ENCODE data around the gene TMEM69.
"Not testable (repeated sequence)": the region's sequence is repeated elsewhere in the genome, so short reads cannot be mapped to it uniquely, and the experiment has no call there.

The TMEM69 gene

DNA sequence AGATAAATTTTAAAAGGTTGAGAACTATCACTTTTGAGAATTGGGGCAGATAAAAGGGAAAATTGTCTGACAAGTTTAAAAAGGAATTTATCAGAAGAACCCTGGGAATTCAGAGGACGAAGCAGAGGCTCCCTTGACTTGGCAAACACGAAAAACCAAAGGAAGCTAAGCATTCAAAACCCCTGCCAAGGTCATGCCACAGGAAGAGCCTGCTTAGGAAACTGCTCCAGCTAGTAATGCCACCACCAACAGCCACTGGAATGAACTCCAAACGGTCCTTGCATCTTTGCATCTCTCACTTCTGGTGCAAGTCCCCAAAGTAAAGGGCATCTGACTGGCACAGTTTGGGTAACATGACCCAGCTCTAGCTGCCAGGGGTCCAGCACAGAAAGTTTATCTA, 8.9 kb upstream of the TMEM69 start:
- DNase-seq, result no peak

DNA sequence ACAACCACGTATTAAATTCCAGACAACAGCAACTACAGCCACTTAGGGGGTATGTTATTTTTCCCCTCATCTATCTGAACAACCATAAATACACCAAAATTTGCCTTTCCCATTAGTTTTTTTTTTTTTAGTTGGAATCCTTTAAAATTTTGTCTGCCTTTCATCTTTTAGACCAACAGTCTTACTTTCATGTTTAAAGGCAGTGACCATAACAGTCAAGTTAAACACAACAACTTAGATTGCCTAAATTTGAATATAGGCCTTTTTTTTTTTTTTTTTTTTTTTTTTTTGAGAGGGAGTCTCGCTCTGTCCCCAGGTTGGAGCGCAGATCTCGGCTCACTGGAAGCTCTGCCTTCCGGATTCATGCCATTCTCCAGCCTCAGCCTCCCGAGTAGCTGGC, 5.0 kb upstream of the TMEM69 start:
- no peak for DNase-seq

DNA sequence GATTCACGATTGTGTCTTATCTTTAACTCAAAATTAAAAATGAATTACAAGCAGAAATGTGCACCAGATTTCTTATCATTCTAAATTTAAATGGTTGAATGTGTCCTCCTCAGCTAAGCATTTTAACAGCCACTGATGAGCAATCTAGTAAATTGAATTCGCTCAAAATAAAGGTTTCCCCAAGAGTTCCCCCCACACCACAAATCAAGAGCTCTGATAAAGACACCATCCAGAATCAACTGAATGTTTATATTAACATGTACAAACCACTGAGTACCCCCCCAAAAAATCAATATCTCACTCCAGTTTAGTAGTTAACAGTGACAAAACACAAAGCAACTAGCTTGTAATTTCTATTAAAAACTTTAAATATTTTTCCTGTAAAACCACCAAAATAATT, 3.6 kb upstream of the TMEM69 start:
- no peak for DNase-seq

DNA sequence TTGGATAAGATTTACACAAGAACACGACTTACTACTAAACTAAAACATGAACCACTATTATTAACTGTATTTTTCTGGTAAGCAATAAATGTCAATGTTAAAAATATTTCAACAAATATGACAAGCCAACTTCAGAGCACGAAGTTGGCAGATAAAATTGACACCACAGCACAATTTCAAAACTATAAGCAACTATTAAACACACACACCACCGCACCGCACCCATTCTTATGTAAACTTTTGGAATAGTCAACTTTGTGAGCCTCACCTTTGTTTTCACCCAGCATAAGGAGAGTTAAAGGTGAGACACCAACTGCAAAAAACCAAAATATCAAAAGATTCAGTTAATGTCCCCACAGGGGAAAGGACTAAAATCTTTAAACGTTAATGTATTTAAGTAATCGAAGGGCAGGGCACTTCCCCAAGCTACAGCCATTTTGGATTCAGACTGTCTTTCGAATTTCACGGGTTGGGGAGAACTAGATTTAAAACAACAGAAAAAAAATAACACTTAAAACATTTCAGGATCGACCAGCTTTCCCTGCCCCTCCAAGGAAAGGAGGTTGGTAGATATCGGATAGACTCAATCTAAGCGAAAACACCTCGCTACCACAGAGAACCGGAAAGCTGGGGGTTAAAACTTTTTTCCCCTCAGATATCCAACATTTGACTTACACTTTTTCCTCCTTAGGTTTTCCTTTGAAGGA, 2.5 kb upstream of the TMEM69 start:
- DNase-seq, result no peak

DNA sequence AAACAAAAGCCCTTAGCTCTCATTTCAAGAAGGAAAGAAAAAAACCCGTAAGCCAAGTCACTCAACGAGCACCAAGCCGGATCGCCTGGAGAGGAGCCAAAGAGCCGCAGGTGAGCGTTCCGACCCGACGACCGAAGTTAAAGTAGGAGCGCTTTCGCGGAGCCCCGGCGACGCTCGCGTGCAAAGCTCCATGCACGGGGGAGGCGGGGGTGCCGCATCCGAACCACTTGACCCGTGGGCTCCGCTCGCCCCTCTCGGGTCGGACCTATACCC, 2.0 kb upstream of the TMEM69 start:
- peak; percentile 53 for DNase-seq

DNA sequence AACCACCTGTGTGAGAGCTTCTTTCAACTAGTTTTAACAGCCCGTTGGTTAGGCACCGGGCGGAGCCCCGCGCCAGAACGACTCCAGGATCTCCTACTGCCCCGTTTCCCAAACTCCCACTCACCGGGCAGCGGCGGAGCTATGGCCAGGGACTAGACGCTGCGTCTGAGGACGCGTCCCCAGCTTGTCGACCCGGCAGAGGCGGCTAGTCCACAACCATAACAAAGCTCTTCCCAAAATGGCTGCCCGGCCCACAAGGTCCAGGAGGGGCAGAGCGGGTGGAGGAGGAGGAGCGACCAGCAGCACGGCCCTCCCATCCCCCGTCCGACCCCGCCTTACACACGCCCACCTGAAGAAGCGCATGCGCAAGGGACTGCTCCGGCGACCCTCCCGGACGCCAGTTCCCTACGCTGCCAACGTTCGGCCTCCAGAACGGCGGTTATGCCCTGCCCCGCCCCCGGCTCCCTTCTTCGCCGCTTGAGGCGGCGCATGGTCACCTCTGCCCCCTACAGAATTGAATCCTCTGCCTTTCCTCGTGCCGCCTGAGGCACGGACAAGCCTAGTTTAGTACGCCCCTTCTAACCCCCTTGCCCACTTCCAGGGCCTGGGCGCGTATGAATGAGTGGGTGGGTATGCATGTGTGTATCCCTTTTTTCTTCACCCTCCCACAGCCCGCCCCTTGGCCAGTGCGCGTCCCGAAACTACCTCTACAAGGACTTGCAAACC, 1.5 kb upstream of the TMEM69 start, which contains the start of gene GPBP1L1:
Gene GPBP1L1 (minus strand): TSS at position 246 of the 726 bp plus-strand sequence. CDS start 27,446 bp downstream, outside the sequence.
- DNase-seq, result peak; percentile 98

DNA sequence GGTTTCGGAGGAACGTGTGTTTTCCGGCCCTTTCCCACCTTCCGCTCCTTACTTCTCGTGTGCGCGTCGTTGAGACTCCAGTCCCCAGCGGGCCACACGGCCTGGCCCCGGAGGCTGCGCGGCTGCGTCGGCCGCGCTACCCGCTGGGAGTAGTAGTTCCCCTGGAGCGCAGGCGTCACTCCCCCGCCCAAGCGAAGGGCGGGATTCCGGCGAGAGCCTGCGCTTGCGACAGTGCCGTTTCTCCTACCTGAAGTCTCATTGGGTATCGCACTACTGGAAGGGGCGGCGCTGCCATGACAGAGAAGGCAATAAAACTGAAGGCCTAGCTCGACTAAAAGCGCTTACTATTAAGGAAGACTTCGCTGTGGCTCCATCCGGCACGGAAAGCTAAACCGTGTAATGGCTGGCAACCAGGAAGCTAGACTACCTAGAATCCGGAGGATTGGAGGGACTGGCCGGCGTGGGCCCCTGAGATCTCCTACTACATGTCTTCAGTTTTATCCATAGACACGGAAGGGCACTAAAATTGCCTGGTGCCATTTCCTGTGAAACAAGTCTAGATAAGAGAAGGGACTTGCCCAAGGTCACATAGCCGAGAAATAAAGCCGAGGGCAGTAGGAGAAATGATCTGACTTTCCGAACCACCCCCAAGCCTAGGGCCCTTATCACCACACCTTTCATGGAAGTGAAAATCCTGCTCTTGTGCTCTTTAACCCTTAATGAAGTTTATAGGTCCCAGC, 797 bp upstream of the TMEM69 start:
- peak; percentile 96 for DNase-seq

DNA sequence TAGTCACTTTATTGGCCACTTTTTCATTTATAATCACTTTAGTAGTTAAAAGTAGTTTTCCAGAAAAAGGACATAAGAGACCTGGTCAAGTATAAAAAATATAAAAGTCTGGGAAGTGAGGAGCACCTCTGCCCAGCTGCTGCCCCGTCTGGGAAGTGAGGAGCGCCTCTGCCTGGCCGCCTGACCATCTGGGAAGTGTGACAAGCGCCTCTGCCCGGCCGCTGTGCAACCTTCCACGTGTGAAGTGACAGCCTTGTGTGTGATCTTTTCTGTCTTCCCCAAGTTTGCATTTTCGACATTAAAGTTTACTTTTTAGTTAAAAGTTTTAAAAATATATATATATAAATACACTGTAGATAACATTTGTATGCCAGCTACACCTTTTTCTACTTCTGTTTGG, 5.8 kb downstream of the TMEM69 start:
- DNase-seq, result not testable (repeated sequence)

DNA sequence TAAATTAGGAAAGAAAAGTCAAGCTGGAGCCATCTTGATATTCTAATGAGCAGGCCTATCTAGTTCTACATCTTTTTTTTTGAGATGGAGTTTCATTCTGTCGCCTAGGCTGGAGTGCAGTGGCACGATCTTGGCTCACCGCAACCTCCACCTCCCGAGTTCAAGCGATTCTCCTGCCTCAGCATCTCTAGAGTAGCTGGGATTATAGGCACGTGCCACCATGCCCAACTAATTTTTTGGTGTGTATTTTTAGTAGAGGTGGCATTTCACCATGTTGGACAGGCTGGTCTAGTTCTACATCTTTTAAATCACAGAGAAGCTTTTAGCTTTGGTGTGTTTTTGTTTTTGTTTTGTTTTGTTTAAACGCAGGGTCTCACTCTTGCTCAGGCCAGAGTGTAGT, 6.8 kb downstream of the TMEM69 start:
- DNase-seq, result no peak

DNA sequence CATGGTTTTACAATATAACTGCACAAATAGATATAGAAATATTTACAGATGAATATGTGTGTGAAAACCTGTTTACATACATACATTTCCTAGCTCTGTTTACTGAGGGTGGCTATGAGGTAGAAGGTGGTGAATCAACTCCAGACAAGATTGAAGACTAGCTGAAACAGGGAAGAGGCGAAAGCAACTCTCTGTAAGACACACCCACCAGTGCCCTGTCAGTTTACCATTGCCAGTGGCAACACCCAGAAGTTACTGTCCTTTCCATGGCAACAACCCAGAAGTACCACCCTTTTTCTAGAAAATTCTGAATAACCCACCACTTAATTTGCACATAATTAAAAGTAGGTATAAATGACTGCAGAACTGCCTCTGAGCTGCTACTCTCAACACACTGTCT, 16.7 kb downstream of the TMEM69 start:
- no peak for DNase-seq

DNA sequence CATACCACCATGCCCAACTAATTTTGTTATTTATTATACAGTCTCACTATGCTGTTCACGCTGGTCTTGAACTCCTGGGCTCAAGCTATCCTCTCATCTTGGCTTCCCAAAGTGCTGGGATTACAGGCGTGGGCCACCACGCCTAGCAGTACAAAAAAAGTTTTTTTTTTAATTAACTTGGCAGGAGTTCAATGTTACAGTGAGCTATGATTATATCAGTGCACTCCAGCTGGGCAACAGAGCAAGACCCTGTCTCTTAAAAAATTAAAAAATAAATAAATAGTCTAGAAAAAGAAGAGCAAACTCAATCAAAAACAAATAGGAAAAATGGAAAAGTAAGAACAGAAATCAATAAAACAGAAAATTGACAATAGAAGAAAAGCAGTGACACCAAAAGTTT, 25.7 kb downstream of the TMEM69 start:
- no peak for DNase-seq

DNA sequence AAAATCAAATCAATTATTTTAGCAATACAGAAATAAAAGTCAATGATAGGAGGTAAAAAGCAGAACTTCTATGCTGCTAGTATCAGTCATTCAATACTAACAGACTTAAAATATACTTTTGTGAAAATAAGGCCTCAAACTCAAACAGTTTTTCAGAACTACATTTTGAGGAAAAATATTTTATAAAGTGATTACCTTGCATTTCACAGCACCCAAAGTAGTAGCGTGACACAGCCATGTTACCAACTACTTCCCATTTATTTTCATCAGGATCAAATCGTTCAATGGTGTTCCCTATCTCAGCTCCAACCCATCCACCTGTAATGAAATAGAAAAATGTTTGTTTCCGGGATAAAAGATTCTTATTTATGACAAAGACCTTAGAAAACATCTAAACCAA, 28.7 kb downstream of the TMEM69 start:
- DNase-seq, result no peak

DNA sequence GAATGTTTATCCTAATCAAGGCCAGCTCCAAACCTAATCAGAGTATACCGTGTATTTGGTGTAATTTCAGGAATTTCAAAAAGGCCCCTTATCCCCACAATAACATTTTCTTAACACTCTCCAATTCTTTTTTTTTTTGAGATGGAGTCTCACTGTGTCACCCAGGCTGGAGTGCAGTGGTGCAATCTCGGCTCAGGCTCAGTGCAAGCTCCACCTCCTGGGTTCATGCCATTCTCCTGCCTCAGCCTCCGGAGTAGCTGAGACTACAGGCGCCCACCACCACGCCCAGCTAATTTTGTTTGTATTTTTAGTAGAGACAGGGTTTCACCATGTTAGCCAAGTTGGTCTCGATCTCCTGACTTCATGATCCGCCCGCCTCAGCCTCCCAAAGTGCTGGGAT, 29.4 kb downstream of the TMEM69 start:
- DNase-seq, result not testable (repeated sequence)

DNA sequence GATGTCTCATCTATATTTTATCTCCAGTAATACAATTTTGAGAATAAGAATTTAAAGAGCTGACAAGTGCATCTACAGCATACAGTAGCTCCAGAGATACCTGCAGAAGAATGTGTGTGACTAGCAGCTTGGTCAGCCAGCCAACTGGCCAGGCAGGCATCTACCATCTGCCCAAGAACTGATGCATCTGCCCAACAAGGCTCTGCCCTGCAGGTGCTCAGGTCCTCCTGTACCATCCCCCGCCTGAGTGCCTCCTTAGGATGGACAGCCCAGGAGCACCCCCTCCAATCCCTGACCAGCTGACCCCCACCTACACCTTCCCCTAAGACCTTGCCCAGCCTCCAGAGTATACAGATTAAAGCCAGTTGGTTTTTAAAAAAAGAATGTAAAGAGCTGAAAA, 30.3 kb downstream of the TMEM69 start:
- no peak for DNase-seq

DNA sequence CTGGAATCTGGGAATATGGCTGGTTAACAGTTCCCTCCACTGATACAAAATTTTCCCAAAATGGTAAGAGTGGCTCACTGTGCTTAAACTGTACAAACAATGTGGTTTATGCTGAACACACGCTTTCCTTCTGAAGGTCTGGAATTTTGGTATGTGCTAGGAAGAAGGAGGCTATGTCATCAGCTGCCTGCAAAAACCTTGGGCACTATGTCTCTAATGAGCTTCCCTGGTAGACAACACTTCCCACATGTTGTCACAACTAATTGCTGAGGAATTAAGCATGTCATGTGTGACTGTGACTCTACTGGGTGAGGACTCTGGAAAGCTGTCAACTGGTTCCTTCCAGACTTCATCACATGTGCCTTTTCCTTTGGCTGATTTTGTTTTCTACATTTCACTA, 33.2 kb downstream of the TMEM69 start:
- no peak for DNase-seq

DNA sequence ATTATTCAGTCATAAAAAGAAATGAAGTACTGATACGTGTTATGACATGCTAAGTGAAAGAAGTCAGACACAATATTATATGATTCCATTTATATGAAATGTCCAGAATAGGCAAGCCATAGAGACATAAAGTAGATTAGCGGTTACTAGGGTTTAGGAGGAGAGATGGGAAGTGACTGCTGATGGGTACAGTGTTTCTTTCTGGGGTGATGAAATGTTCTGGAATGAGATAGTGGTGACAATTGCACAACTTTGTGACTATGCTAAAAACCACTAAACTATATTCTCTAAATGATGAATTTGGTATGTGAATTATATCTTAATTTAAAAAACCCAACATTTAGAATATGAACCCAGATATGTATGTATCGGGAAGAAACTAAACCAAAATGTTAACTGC, 34.8 kb downstream of the TMEM69 start:
- no peak for DNase-seq

DNA sequence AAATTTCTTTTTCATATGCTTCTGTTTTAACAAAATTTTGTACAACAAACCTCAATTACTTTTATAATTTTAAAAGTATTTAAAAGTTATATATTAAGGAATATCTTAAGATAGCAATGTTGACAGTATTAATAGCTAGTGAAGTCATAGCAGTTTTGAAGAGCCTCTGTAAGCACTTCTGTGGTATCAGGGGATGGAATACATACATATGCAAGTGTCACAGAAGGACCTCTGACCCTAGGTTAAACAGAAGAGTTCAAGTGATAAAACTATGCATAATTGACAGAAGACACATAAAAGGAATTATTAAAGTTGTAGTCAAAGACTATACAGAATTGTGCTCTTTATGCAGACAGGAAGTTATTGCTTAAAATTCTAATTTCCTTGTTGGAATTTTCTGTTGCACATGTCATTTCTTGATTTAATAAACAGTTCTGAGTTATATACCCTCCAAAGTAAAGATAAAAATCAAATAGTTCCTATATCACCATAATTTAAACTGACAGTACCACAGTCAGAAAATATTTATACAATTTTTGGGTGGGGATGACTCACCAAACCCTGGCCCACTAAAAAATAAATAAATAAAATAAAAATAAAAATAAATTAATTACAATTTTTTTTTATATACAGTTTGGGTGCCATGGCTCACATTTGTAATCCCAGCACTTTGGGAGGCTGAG, 35.4 kb downstream of the TMEM69 start:
- no peak for DNase-seq

DNA sequence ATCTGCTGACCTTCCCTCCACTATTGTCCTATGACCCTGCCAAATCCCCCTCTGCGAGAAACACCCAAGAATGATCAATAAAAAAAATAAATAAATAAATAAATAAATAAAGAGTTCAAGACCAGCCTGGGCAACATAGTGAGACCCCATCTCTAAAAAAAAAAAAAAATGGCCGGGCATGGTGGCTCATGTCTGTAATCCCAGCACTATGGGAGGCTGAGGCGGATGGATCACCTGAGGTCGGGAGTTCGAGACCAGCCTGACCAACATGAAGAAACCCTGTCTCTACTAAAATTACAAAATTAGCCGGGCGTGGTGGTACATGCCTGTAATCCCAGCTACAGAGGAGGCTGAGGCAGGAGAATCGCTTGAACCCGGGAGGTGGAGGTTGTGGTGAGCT, 38.0 kb downstream of the TMEM69 start:
- DNase-seq, result not testable (repeated sequence)

DNA sequence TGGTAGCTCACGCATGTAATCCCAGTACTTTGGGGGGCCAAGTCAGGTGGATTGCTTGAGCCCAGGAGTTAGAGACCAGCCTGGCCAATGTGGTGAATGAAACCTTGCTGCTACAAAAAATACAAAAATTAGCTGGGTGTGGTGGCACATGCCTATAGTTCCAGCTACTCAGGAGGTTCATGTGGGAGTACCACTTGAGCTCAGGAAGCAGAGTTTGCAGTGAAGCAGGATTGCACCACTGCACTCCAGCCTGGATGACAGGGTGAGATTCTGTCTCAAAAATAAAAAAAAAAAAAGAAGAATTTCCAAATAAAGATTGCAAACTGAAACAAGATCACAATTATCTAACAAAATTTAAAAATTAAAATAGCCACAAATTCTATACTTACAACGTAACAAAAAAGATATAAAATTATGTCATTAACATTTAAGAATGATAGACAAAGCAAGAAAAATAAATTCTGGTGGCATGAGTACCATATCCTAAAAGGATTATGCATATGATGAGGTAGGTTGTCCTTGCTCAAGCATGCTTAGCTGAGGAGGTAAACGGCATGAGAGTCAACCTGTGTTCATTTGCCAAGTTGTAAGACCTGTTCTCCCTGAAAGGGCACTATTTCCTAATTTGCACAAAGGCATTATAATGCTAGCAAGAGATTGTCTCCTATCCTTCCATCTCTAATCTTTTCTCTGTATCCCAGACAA, 42.2 kb downstream of the TMEM69 start:
- no peak for DNase-seq

DNA sequence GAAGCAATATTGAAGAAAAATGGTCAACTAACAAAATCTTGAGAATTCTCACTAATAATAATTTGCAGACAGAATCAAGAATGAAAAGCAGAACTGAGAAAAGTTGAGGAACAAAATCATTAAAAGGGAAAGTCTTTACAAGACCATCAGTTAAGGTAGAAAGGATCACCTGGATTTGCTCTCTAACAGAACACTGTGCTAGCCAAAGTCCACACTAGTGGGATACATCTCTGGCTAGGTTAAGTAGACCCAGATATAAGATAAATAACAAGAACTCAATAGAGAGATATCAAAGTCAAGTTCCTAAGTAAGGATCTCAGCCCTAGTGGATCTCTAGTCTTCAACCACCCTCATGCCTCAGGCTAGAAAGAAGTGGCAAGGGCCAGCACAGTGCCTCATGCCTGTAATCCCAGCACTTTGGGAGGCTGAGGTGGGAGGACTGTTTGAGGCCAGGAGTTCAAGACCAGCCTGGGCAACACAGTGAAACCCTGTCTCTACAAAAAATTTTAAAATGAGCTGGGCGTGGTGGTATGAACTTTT, 42.9 kb downstream of the TMEM69 start:
- no peak for DNase-seq

DNA sequence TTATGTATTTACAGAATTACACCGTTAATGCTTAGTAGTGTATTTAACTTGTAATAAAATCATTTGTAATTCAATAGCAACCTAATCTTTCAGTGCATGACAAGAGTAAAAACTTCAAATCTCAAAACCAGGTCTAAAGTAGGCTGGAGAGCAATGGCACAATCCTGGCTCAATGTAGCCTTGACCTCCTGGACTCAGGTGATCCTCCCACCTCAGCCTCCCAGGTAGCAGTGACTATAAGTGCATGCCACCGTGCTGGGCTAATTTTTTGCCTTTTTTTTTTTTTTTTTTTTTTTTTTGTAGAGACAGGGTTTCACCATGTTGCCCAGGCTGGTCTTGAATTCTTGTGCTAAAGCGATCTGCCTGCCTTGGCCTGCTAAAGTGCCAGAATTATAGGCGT, 51.2 kb downstream of the TMEM69 start:
- DNase-seq, result no peak

DNA sequence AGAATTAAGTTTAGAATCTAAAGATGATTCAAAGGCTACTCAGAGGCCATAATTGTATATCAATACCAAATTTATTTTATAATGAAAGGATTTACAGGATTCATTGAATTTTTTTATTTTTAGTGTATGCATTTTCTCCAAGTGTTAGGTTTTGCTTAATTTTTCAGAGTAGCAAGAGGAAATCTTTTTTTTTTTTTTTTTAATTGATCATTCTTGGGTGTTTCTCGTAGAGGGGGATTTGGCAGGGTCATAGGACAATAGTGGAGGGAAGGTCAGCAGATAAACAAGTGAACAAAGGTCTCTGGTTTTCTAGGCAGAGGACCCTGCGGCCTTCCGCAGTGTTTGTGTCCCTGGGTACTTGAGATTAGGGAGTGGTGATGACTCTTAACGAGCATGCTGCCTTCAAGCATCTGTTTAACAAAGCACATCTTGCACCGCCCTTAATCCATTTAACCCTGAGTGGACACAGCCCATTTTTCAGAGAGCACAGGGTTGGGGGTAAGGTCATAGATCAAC, 51.7 kb downstream of the TMEM69 start:
- not testable (repeated sequence) for DNase-seq
